ENCODE results near the gene PALLD. TPM values are rescaled to one million over a fixed set of nuclear protein-coding genes. Genes with fewer than 3 reads are reported as not detected.

The PALLD gene
- total RNA-seq, 1 experiment from 2014 or later: 6.5 TPM

GRCh38 chr4:168736860-168737805 is 240.3 kb downstream of the PALLD start:
- intact Hi-C loops (cut with micrococcal nuclease; ENCODE audit: unreplicated experiment): no loop called here

GRCh38 chr4:168737806-168738172 is 240.9 kb downstream of the PALLD start:
- no TSS peak for BruUV-seq (replicated peaks)
- intact Hi-C loops (cut with micrococcal nuclease; ENCODE audit: unreplicated experiment): no loop called here
- in situ Hi-C loops (cut with HindIII; ENCODE audit: low pct_unique_long_range_greater_than_20kb, low sequenced_read_pairs): no loop called here
- Histone ChIP-seq H3K36me3 (ENCODE audit: control insufficient read depth, insufficient read depth, low read length) (no peaks in the 10 kb centered on the region), H3K27ac (ENCODE audit: low read length) (no peak overlapping the region), H3K9me3 (ENCODE audit: control insufficient read depth, insufficient read depth, low read depth, low read length) (no peaks in the 10 kb centered on the region), H3K4me3 (ENCODE audit: low read depth in 2 of 2, low read length in 2 of 2) (no peak overlapping the region), H3K27me3 (ENCODE audit: control insufficient read depth, insufficient read depth, low read length) (no peaks in the 10 kb centered on the region), H3K4me1 (ENCODE audit: control insufficient read depth, insufficient read depth, low read length) (no peaks in the 10 kb centered on the region)
- ChIA-PET CTCF (no interaction called here), POLR2A (no interaction called here)
- ATAC-seq (no peak), DNase-seq (ENCODE audit: low read depth, low spot score) (no peak)
- TF ChIP-seq REST (IDR thresholded peaks at IDR 0.05; ENCODE audit: insufficient read depth in 1 of 2, low read depth in 2 of 2, low read length in 1 of 2) (no peak), TCF7L2 (IDR thresholded peaks at IDR 0.05; ENCODE audit: low read depth, low read length) (no peak), POLR2AphosphoS5 (IDR thresholded peaks at IDR 0.05; ENCODE audit: low read depth, low read length) (no peak), SIN3A (IDR thresholded peaks at IDR 0.05; ENCODE audit: borderline replicate concordance, insufficient read depth, low read depth, low read length) (no peak), CTCF (IDR thresholded peaks at IDR 0.05) (no peak)

More at GRCh38 chr4:168736860-168737805, 240.3 kb downstream of the PALLD start:
- Histone ChIP-seq H3K4me3 (ENCODE audit: low read depth in 2 of 2, low read length in 2 of 2) (no peak overlapping the region), H3K27ac (ENCODE audit: low read length) (no peak overlapping the region), H3K9me3 (ENCODE audit: control insufficient read depth, insufficient read depth, low read depth, low read length) (no peaks in the 10 kb centered on the region), H3K36me3 (ENCODE audit: control insufficient read depth, insufficient read depth, low read length) (no peaks in the 10 kb centered on the region), H3K27me3 (ENCODE audit: control insufficient read depth, insufficient read depth, low read length) (no peaks in the 10 kb centered on the region), H3K4me1 (ENCODE audit: control insufficient read depth, insufficient read depth, low read length) (no peaks in the 10 kb centered on the region)
- in situ Hi-C loops (cut with HindIII; ENCODE audit: low pct_unique_long_range_greater_than_20kb, low sequenced_read_pairs): no loop called here
- ChIA-PET POLR2A (no interaction called here), CTCF (no interaction called here)
- ATAC-seq (no peak), DNase-seq (ENCODE audit: low read depth, low spot score) (no peak)
- BruUV-seq (replicated peaks): no TSS peak
- no peak for TF ChIP-seq REST (IDR thresholded peaks at IDR 0.05; ENCODE audit: insufficient read depth in 1 of 2, low read depth in 2 of 2, low read length in 1 of 2)
- TF ChIP-seq CTCF (IDR thresholded peaks at IDR 0.05): no peak
- no peak for TF ChIP-seq POLR2AphosphoS5 (IDR thresholded peaks at IDR 0.05; ENCODE audit: low read depth, low read length)
- no peak for TF ChIP-seq SIN3A (IDR thresholded peaks at IDR 0.05; ENCODE audit: borderline replicate concordance, insufficient read depth, low read depth, low read length)
- TF ChIP-seq TCF7L2 (IDR thresholded peaks at IDR 0.05; ENCODE audit: low read depth, low read length): no peak

Data from Panc1 (cell line).